Ovary (tissue), 9 donors: ENCODE measurements around the gene GMPR. TPM values are rescaled to one million over a fixed set of nuclear protein-coding genes. Genes with fewer than 3 reads are reported as not detected.

Experiments
- DNase-seq, 5 donors: peaks; one replicate each; pipeline ENCODE4 v3.0.0-alpha.2; 2019 to 2020
- H3K27ac ChIP-seq, 2 donors: fragments of 200-600 bp; one replicate each; pipeline versions ENCODE4 v1.5.1 to v1.8.0; 2019 to 2022
- H3K27me3 ChIP-seq: fragments of 200-600 bp; one replicate; pipeline ENCODE4 v1.8.0; 2022
- H3K36me3 ChIP-seq: fragments of 200-600 bp; sonication (generic); one replicate; pipeline ENCODE4 v1.5.1; 2019
- H3K4me1 ChIP-seq: one replicate; pipeline ENCODE4 v1.8.1; 2013; ENCODE audit warnings: mild to moderate bottlenecking, moderate library complexity; ENCODE audit not compliant: insufficient read depth
- H3K4me3 ChIP-seq: fragments of 200-600 bp; sonication (generic); one replicate; pipeline ENCODE4 v1.5.1; 2017
- H3K9me3 ChIP-seq, 2 donors: fragments of 200-600 bp in 1 of 2; sonication (generic) in 1 of 2; one replicate each; pipeline versions ENCODE4 v1.5.1 to v1.8.1; 2013 to 2019; ENCODE audit warnings: mild to moderate bottlenecking in 1 of 2, moderate library complexity in 1 of 2
- EP300 ChIP-seq: sonication (generic); formaldehyde crosslinking; IDR thresholded peaks from one replicate; pipeline ENCODE4 v1.6.1; 2017; ENCODE audit warnings: antibody characterized with exemption
- POLR2A ChIP-seq: fragments of 450-650 bp; IDR thresholded peaks from one replicate; pipeline ENCODE4 v1.6.1; 2017; ENCODE audit warnings: antibody characterized with exemption, mild to moderate bottlenecking, moderate library complexity
- WGBS, 3 donors: extraction: QIAGEN DNeasy Blood & Tissue Kit in 1 of 3; methylation state at CpG; one replicate each; pipeline versions ENCODE4 v1.1.5 to v1.1.7; 2013 to 2017; 5-methylcytosine and 5-hydroxymethylcytosine counted together
- intact Hi-C, 4 donors: fragments of 100-400 bp; cut with DNase I; formaldehyde crosslinking; loops; one replicate each; pipeline versions ENCODE4 v1.11.0 to v1.15.1; 2022 to 2023
- polyA plus RNA-seq, 2 donors: library from polyadenylated mRNA; stranded (reverse); fragments of 200-250 nt in 1 of 2; fragments of 350-450 nt in 1 of 2; fragmentation: Illumina TruSeq in 1 of 2; extraction: RNeasy Lipid Tissue Mini Kit (QIAGEN cat#74804) in 1 of 2; gene quantifications; one replicate each; pipeline ENCODE4 v1.2.3, GENCODE V29; 2013 to 2014
- small RNA-seq: library from RNA; depleted of rRNA; stranded (forward); fragments of <200 nt; gene quantifications from one replicate; pipeline ENCODE3, GENCODE V24; 2016
- total RNA-seq, 7 donors: library from RNA; depleted of rRNA in 2 of 7; stranded (reverse); fragments of >200 nt in 2 of 7; fragmentation: NEBNext Ultra II Directional in 3 of 7; extraction: Animal tissue kit (Norgen Biotek cat#: 25700) in 3 of 7; gene quantifications; one replicate each; pipeline versions ENCODE4 v1.1.0 to v1.2.4, GENCODE V29; 2016 to 2023
- TF ChIP-seq, protein P1 (sequence below), 3 donors: fragments of 450-650 bp in 2 of 3; fragments of 200-600 bp in 1 of 3; IDR thresholded peaks; one replicate each; pipeline versions ENCODE4 v1.5.1 to v1.8.0; 2016 to 2022; ENCODE audit warnings: antibody characterized with exemption in 3 of 3, mild to moderate bottlenecking in 1 of 3
- donor health status: DM: no; HTN: no; CAD: no; lungs with moderate emphysema.
- donor health status: DM: no; HTN: no; CAD: no.
- donor health status: Bipolar disorder and iron deficiency.
- donor health status: DM: yes; HTN: yes; CAD: no.
- donor health status: DM: no; HTN: no; CAD: no.
- donor health status: DM: yes; HTN: yes; CAD: no.

The GMPR gene
- total and polyA plus RNA-seq, 9 donors, result 18.6 to 50.2 (median 35.1) TPM

DNA sequence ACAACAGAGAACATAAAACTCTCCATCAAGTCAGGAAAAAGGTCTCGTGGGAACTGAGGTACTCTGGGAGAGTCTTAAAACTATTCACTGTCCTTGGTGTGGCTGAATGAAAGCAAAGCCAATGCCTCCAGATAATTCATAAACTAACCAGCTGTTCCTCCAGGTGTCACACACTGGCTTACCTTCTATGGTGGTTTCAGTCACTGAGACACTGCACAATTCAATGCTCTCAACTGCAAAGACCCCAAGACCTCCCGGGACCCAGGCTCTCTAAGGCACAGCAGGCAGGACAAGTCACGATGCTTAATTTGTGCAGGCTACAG is 100.8 kb downstream of the GMPR start:
- TF ChIP-seq, protein P1, sequence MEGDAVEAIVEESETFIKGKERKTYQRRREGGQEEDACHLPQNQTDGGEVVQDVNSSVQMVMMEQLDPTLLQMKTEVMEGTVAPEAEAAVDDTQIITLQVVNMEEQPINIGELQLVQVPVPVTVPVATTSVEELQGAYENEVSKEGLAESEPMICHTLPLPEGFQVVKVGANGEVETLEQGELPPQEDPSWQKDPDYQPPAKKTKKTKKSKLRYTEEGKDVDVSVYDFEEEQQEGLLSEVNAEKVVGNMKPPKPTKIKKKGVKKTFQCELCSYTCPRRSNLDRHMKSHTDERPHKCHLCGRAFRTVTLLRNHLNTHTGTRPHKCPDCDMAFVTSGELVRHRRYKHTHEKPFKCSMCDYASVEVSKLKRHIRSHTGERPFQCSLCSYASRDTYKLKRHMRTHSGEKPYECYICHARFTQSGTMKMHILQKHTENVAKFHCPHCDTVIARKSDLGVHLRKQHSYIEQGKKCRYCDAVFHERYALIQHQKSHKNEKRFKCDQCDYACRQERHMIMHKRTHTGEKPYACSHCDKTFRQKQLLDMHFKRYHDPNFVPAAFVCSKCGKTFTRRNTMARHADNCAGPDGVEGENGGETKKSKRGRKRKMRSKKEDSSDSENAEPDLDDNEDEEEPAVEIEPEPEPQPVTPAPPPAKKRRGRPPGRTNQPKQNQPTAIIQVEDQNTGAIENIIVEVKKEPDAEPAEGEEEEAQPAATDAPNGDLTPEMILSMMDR (IDR thresholded peaks at IDR 0.05), result no peak
- no peak for TF ChIP-seq POLR2A
- TF ChIP-seq EP300, result no peak
- no peak for DNase-seq
- WGBS, 3 donors, result 37 to 47% (median 46%) methylated on average over 3 of the region's 3 CpGs
- Histone ChIP-seq H3K9me3 (no peaks in the 10 kb centered on the region), H3K27me3 (no peaks in the 10 kb centered on the region), H3K4me1 (peaks cover 14% of the 10 kb centered on the region), H3K36me3 (no peaks in the 10 kb centered on the region), H3K4me3 (no peak overlapping the region), H3K27ac (no peak overlapping the region)
- intact Hi-C loops, result loop anchor here (5.0 to 10.0 kb wide), 5 partner anchors 63 to 423 kb away; partner anchors contain the start of gene ATXN1 (in 1 of the 4)

DNA sequence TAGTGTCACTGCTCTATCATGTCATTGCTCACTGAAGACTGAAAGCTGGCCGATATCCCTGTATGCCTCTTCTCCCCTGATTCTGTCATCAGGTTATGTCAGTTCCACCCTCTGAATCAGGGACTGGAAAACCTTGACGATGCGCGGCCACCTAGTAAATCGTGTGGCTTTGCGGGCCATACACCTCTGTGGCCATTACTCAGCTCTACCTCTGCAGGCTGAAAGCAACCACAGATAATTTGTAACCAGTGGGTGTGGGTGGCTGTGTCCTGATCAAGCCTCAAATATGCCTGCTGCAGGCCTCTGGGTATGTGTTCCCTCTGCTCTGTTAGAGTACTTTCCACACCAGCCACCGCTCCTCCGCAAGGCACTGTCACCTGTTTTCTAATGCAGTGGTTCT is 105.2 kb downstream of the GMPR start:
- Histone ChIP-seq H3K27ac (no peak overlapping the region), H3K27me3 (no peaks in the 10 kb centered on the region), H3K4me1 (peaks cover 7% of the 10 kb centered on the region), H3K9me3 (no peaks in the 10 kb centered on the region), H3K36me3 (no peaks in the 10 kb centered on the region), H3K4me3 (no peak overlapping the region)
- 96 to 98% (median 97%) methylated on average over 8 of the region's 8 CpGs for WGBS, 3 donors
- intact Hi-C loops, result no loop called here
- TF ChIP-seq, protein P1 (IDR thresholded peaks at IDR 0.05), result no peak
- TF ChIP-seq POLR2A (no peak), EP300 (no peak)
- DNase-seq, result no peak

DNA sequence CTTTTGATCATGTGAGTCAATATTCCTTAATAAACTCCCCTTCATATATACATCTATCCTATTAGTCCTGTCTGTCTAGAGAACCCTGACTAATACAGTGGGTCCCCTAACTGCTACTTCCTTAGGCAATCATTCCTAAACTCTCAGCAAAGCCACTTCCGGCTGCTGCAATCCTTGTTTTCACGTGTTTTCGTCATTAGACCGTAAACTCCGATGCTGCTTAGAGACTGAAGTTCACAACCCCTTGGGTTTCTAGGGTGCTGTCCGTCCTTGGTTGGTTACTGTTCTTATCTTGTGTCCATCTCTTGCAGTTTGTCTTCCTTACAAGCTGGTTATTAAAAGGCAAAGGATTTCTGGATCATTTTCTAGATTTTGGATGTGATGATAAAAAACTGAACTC is 106.4 kb downstream of the GMPR start:
- no peak for DNase-seq
- no peak overlapping the region for H3K27ac ChIP-seq
- WGBS, 3 donors, result 89 to 91% (median 90%) methylated on average over 6 of the region's 6 CpGs

More for the DNA sequence above, 106.4 kb downstream of the GMPR start:
- Histone ChIP-seq H3K4me3 (no peak overlapping the region), H3K27me3 (no peaks in the 10 kb centered on the region), H3K36me3 (no peaks in the 10 kb centered on the region), H3K9me3 (no peaks in the 10 kb centered on the region), H3K4me1 (peaks cover 3% of the 10 kb centered on the region)
- TF ChIP-seq, protein P1 (IDR thresholded peaks at IDR 0.05), result no peak
- TF ChIP-seq EP300, result no peak
- intact Hi-C loops, result no loop called here

Small RNA genes within 50 kb of the gene (small RNA-seq; reads per million reads assigned to genes)
- gene RF00019 (not detected), gene RNU6-1114P (not detected)

Other genes starting within 250 kb of the GMPR start
- gene MYLIP, start 109.5 kb upstream of the GMPR start, total RNA-seq, result 10 to 100 TPM; 11.0 to 45.4 (median 34.3) TPM
- 10 to 100 TPM; 39.3 to 41.0 TPM for gene MYLIP, start 109.5 kb upstream of the GMPR start, polyA plus RNA-seq